Liver (tissue), 3 donors: ENCODE measurements around the gene GPR152.

Experiments
- EGR1 ChIP-seq, 2 donors: IDR thresholded peaks; 2 replicates each; pipeline ENCODE4 v1.6.1; 2016 to 2018; ENCODE audit warnings: antibody characterized with exemption in 2 of 2, low read depth in 2 of 2
- FOXA1 ChIP-seq: IDR thresholded peaks from 2 replicates; pipeline ENCODE4 v1.6.1; 2016; ENCODE audit warnings: antibody characterized with exemption
- GABPA ChIP-seq, 2 donors: IDR thresholded peaks in 1 of 2; conservative IDR thresholded peaks in 1 of 2; 2 replicates each; pipeline ENCODE4 v1.6.1; 2016; ENCODE audit warnings: antibody characterized with exemption in 2 of 2, mild to moderate bottlenecking in 1 of 2, moderate library complexity in 1 of 2
- NR2F2 ChIP-seq: IDR thresholded peaks from 2 replicates; pipeline ENCODE4 v1.6.1; 2016; ENCODE audit warnings: antibody characterized with exemption
- RAD21 ChIP-seq, 2 donors: IDR thresholded peaks; 2 replicates each; pipeline ENCODE4 v1.6.1; 2016; ENCODE audit warnings: antibody characterized with exemption in 2 of 2, mild to moderate bottlenecking in 2 of 2
- SP1 ChIP-seq: IDR thresholded peaks from 2 replicates; pipeline ENCODE4 v1.6.1; 2018; ENCODE audit warnings: antibody characterized with exemption, mild to moderate bottlenecking
- TAF1 ChIP-seq: conservative IDR thresholded peaks from 2 replicates; pipeline ENCODE4 v1.6.1; 2016; ENCODE audit warnings: antibody characterized with exemption, mild to moderate bottlenecking
- YY1 ChIP-seq: IDR thresholded peaks from 2 replicates; pipeline ENCODE4 v1.6.1; 2016; ENCODE audit warnings: antibody characterized with exemption, mild to moderate bottlenecking
- TF ChIP-seq, protein P1 (sequence below): fragments of 150-350 bp; IDR thresholded peaks from 2 replicates; pipeline ENCODE4 v1.5.1; 2017; ENCODE audit warnings: improper control_type of control experiment, low read depth, low read length; ENCODE audit not compliant: missing input control
- TF ChIP-seq, protein P2 (sequence below): IDR thresholded peaks from 2 replicates; pipeline ENCODE4 v1.6.1; 2016; ENCODE audit warnings: antibody characterized with exemption, mild to moderate bottlenecking
- TF ChIP-seq, protein P3 (sequence below): IDR thresholded peaks from 2 replicates; pipeline ENCODE4 v1.6.1; 2016; ENCODE audit warnings: antibody characterized with exemption
- TF ChIP-seq, protein P4 (sequence below): IDR thresholded peaks from 2 replicates; pipeline ENCODE4 v1.6.1; 2016; ENCODE audit warnings: antibody characterized with exemption
- TF ChIP-seq, protein P5 (sequence below): IDR thresholded peaks from 2 replicates; pipeline ENCODE4 v1.6.1; 2016; ENCODE audit warnings: antibody characterized with exemption
- donor health status: healthy.
- donor health status: healthy.

DNA sequence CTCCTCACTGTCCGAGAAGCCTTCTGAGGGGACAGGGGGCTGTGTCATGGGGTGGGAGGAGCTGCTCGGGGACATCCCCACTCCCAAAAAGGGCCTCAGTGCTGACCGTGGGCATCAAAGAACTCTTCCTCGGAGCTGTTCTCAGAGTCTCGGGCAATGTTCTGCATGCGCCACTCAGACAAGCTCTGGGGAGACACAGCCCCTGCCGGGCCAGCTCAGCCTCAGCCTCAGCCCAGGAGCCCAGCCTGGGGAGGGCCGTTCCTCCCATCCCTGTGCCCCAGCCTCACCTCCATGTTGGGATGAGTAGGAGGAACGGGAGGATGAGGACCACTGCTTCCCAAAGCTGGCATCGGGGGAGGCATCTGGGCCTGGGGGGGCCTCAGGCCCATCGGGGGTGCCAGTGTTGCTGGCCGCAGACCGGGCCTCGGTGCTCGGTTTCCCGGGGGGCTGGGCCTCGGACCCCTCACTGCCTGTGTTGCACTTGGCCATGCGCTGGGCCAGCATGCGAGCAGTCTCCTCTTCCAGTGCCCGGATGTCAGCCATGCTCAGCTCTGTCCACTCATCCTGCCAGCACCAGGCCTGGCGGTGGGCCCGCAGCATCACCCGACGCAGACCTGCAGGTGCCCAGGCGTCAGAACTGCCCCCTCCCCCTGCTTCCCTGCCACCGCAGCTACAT, 47.4 kb upstream of the GPR152 start:
- TF ChIP-seq, protein P1, sequence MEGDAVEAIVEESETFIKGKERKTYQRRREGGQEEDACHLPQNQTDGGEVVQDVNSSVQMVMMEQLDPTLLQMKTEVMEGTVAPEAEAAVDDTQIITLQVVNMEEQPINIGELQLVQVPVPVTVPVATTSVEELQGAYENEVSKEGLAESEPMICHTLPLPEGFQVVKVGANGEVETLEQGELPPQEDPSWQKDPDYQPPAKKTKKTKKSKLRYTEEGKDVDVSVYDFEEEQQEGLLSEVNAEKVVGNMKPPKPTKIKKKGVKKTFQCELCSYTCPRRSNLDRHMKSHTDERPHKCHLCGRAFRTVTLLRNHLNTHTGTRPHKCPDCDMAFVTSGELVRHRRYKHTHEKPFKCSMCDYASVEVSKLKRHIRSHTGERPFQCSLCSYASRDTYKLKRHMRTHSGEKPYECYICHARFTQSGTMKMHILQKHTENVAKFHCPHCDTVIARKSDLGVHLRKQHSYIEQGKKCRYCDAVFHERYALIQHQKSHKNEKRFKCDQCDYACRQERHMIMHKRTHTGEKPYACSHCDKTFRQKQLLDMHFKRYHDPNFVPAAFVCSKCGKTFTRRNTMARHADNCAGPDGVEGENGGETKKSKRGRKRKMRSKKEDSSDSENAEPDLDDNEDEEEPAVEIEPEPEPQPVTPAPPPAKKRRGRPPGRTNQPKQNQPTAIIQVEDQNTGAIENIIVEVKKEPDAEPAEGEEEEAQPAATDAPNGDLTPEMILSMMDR = no peak
- TF ChIP-seq SP1 (no peak), TAF1 (no peak), EGR1 (IDR thresholded peaks at IDR 0.05; ENCODE audit: low read depth in 2 of 2) (no peak), YY1 (no peak), GABPA (IDR thresholded peaks at IDR 0.05 in 1 of 2, conservative IDR thresholded peaks at IDR 0.05 in 1 of 2) (no peak), NR2F2 (no peak), RAD21 (IDR thresholded peaks at IDR 0.05) (no peak), FOXA1 (no peak)
- TF ChIP-seq, protein P2, sequence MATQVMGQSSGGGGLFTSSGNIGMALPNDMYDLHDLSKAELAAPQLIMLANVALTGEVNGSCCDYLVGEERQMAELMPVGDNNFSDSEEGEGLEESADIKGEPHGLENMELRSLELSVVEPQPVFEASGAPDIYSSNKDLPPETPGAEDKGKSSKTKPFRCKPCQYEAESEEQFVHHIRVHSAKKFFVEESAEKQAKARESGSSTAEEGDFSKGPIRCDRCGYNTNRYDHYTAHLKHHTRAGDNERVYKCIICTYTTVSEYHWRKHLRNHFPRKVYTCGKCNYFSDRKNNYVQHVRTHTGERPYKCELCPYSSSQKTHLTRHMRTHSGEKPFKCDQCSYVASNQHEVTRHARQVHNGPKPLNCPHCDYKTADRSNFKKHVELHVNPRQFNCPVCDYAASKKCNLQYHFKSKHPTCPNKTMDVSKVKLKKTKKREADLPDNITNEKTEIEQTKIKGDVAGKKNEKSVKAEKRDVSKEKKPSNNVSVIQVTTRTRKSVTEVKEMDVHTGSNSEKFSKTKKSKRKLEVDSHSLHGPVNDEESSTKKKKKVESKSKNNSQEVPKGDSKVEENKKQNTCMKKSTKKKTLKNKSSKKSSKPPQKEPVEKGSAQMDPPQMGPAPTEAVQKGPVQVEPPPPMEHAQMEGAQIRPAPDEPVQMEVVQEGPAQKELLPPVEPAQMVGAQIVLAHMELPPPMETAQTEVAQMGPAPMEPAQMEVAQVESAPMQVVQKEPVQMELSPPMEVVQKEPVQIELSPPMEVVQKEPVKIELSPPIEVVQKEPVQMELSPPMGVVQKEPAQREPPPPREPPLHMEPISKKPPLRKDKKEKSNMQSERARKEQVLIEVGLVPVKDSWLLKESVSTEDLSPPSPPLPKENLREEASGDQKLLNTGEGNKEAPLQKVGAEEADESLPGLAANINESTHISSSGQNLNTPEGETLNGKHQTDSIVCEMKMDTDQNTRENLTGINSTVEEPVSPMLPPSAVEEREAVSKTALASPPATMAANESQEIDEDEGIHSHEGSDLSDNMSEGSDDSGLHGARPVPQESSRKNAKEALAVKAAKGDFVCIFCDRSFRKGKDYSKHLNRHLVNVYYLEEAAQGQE = no peak
- TF ChIP-seq, protein P3, sequence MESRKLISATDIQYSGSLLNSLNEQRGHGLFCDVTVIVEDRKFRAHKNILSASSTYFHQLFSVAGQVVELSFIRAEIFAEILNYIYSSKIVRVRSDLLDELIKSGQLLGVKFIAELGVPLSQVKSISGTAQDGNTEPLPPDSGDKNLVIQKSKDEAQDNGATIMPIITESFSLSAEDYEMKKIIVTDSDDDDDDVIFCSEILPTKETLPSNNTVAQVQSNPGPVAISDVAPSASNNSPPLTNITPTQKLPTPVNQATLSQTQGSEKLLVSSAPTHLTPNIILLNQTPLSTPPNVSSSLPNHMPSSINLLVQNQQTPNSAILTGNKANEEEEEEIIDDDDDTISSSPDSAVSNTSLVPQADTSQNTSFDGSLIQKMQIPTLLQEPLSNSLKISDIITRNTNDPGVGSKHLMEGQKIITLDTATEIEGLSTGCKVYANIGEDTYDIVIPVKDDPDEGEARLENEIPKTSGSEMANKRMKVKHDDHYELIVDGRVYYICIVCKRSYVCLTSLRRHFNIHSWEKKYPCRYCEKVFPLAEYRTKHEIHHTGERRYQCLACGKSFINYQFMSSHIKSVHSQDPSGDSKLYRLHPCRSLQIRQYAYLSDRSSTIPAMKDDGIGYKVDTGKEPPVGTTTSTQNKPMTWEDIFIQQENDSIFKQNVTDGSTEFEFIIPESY = no peak
- TF ChIP-seq, protein P4, sequence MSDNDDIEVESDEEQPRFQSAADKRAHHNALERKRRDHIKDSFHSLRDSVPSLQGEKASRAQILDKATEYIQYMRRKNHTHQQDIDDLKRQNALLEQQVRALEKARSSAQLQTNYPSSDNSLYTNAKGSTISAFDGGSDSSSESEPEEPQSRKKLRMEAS = no peak
- TF ChIP-seq, protein P5, sequence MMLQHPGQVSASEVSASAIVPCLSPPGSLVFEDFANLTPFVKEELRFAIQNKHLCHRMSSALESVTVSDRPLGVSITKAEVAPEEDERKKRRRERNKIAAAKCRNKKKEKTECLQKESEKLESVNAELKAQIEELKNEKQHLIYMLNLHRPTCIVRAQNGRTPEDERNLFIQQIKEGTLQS = no peak
